Measurements from ENCODE around the gene YEATS4. TPM values are rescaled to one million over a fixed set of nuclear protein-coding genes. Genes with fewer than 3 reads are reported as not detected.

Gene YEATS4
- total RNA-seq, 1 experiment from 2014 or later: 37.1 TPM

- TF ChIP-seq PRDM15 (CRISPR knock-in tag; IDR thresholded peaks at IDR 0.05) (no peak), MYBL2 (CRISPR knock-in tag; IDR thresholded peaks at IDR 0.05) (no peak), E2F1 (CRISPR knock-in tag; IDR thresholded peaks at IDR 0.05) (no peak), RELA (CRISPR knock-in tag; IDR thresholded peaks at IDR 0.05; ENCODE audit: borderline replicate concordance) (no peak), GTF2I (CRISPR knock-in tag; conservative IDR thresholded peaks at IDR 0.05) (no peak), NFATC4 (CRISPR knock-in tag; IDR thresholded peaks at IDR 0.05) (no peak)
Observed at GRCh38 chr12:69324797-69325466, 34.6 kb upstream of the YEATS4 start (continued).

DNA sequence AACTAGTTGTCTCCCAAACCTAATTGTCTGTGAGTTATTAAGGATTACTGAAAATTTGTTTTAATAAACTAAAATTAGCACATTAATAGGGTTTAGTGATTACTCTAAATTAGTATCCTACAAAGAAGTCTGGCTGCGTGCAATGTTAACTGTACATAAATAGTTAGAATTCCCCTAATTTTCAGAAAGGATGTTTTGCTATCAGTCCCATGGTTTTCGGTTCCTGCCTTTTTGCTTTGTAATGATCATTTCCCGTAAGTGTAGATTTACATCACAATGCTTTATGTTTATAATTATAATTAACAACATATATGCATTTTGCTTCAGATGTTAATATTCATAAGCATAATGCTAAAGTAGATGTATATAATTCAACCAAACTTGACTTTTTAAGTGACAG is 31.1 kb upstream of the YEATS4 start:
- Mint-ChIP-seq H3K9me3 (peaks cover 3% of the 10 kb centered on the region; the same call in 1 of the 2 replicates), H3K27ac (peak overlapping the region; percentile 87; the same call in 1 of the 2 replicates), H3K27me3 (ENCODE audit: low read depth) (no peaks in the 10 kb centered on the region), H3K36me3 (no peaks in the 10 kb centered on the region), H3K4me1 (peaks cover 65% of the 10 kb centered on the region), H3K4me3 (no peak overlapping the region)
- CTCF ChIA-PET: no interaction called here
- ATAC-seq: no peak
- TF ChIP-seq CBFB (CRISPR knock-in tag; IDR thresholded peaks at IDR 0.05; ENCODE audit: low read depth) (no peak), CREB1 (CRISPR knock-in tag; IDR thresholded peaks at IDR 0.05) (no peak), ZBTB43 (CRISPR knock-in tag; IDR thresholded peaks at IDR 0.05) (no peak)
- POLR2A ChIA-PET: no interaction called here
- no peak for DNase-seq (ENCODE audit: low spot score)

DNA sequence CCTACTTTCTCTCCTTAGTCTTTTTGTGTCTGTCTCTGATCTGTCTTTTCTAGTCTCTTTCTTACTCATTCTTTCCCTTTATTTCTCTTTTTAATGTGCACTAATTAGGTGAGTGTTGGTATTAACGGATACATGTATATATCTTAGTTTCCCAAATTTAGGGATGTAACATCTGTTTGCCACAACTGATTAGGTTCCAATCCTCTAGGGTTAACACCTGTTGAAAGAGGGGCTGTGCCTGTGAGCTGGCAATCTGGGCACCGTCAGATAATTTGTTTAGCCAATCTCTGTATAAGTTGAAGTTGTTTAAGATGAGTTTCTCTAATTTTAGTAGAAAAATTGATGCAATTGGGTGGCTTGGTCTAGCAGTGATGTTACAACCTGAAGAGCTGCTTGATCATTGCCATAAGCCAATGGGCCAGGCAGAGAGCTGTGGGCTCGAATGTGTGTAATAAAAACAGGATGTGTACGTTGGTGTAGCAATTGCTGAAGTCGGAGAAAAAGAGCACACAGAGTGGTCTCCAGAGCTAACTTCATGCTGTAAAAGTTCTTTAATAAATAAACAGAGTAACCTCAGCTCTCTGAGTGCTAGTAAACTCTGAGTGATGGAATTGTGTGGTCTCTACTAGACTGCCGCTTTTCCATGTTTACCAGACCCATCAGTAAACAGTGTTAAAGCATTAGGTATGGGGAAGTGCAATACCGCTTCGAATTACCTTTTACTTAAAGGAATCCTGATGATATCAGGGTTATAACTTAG is 29.7 kb upstream of the YEATS4 start:
- H3K4me3 Mint-ChIP-seq: no peak overlapping the region
- H3K36me3 Mint-ChIP-seq: no peaks in the 10 kb centered on the region
- peaks cover 3% of the 10 kb centered on the region; the same call in 1 of the 2 replicates for H3K9me3 Mint-ChIP-seq
- ChIA-PET POLR2A (no interaction called here), CTCF (interaction anchor here (0.9 to 1.4 kb wide), 2 partner anchors 12 to 173 kb away, joined by 3 to 4 read pairs; no protein-coding TSS in a partner anchor)
- ATAC-seq: no peak
- peaks cover 62% of the 10 kb centered on the region for H3K4me1 Mint-ChIP-seq
- no peaks in the 10 kb centered on the region for H3K27me3 Mint-ChIP-seq (ENCODE audit: low read depth)
- DNase-seq (ENCODE audit: low spot score): no peak
- peak overlapping the region; percentile 59 for H3K27ac Mint-ChIP-seq
- TF ChIP-seq OVOL2 (CRISPR knock-in tag; IDR thresholded peaks at IDR 0.05; ENCODE audit: borderline replicate concordance): no peak
- TF ChIP-seq IRF2 (CRISPR knock-in tag; IDR thresholded peaks at IDR 0.05; ENCODE audit: borderline replicate concordance, low read depth): no peak
- no peak for TF ChIP-seq ZNF423 (CRISPR knock-in tag; IDR thresholded peaks at IDR 0.05)
- no peak for TF ChIP-seq SMAD4 (CRISPR knock-in tag; IDR thresholded peaks at IDR 0.05)
- no peak for TF ChIP-seq ZNF138 (CRISPR knock-in tag; conservative IDR thresholded peaks at IDR 0.05)
- TF ChIP-seq, protein P1, sequence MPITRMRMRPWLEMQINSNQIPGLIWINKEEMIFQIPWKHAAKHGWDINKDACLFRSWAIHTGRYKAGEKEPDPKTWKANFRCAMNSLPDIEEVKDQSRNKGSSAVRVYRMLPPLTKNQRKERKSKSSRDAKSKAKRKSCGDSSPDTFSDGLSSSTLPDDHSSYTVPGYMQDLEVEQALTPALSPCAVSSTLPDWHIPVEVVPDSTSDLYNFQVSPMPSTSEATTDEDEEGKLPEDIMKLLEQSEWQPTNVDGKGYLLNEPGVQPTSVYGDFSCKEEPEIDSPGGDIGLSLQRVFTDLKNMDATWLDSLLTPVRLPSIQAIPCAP (CRISPR knock-in tag; IDR thresholded peaks at IDR 0.05): no peak
- TF ChIP-seq ZNF512 (CRISPR knock-in tag; IDR thresholded peaks at IDR 0.05; ENCODE audit: borderline replicate concordance): no peak
- TF ChIP-seq, protein P2, sequence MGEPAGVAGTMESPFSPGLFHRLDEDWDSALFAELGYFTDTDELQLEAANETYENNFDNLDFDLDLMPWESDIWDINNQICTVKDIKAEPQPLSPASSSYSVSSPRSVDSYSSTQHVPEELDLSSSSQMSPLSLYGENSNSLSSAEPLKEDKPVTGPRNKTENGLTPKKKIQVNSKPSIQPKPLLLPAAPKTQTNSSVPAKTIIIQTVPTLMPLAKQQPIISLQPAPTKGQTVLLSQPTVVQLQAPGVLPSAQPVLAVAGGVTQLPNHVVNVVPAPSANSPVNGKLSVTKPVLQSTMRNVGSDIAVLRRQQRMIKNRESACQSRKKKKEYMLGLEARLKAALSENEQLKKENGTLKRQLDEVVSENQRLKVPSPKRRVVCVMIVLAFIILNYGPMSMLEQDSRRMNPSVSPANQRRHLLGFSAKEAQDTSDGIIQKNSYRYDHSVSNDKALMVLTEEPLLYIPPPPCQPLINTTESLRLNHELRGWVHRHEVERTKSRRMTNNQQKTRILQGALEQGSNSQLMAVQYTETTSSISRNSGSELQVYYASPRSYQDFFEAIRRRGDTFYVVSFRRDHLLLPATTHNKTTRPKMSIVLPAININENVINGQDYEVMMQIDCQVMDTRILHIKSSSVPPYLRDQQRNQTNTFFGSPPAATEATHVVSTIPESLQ (CRISPR knock-in tag; IDR thresholded peaks at IDR 0.05): no peak
- TF ChIP-seq KAT7 (CRISPR knock-in tag; IDR thresholded peaks at IDR 0.05; ENCODE audit: borderline replicate concordance): no peak
- TF ChIP-seq GTF2I (CRISPR knock-in tag; conservative IDR thresholded peaks at IDR 0.05): no peak
- no peak for TF ChIP-seq E2F4 (CRISPR knock-in tag; IDR thresholded peaks at IDR 0.05; ENCODE audit: borderline replicate concordance, low read depth)
- TF ChIP-seq NR2C2 (CRISPR knock-in tag; IDR thresholded peaks at IDR 0.05): no peak
